Neuron (in vitro differentiated cells): ENCODE measurements around the gene POU3F2.
A peak's percentile ranks its signal among the peaks of the same experiment; 100 is the strongest.

Source experiments
- H2AFZ ChIP-seq: one replicate; pipeline ENCODE4 v1.6.1; 2013; ENCODE audit warnings: low read depth, mild to moderate bottlenecking, inconsistent platforms, low read length, moderate library complexity
- H3K27me3 ChIP-seq: one replicate; pipeline ENCODE4 v1.6.1; 2013; ENCODE audit warnings: low read length; ENCODE audit not compliant: insufficient read depth
- H3K36me3 ChIP-seq: one replicate; pipeline ENCODE4 v1.6.1; 2013; ENCODE audit warnings: low read length; ENCODE audit not compliant: insufficient read depth
- H3K4me1 ChIP-seq: one replicate; pipeline ENCODE4 v1.6.1; 2013; ENCODE audit warnings: low read length; ENCODE audit not compliant: insufficient read depth
- H3K4me3 ChIP-seq: 2 replicates; pipeline ENCODE4 v1.5.1; 2013; ENCODE audit warnings: mild to moderate bottlenecking, low read length, moderate library complexity
- H3K9me3 ChIP-seq: one replicate; pipeline ENCODE4 v1.6.1; 2013; ENCODE audit warnings: low read length

The POU3F2 gene

DNA sequence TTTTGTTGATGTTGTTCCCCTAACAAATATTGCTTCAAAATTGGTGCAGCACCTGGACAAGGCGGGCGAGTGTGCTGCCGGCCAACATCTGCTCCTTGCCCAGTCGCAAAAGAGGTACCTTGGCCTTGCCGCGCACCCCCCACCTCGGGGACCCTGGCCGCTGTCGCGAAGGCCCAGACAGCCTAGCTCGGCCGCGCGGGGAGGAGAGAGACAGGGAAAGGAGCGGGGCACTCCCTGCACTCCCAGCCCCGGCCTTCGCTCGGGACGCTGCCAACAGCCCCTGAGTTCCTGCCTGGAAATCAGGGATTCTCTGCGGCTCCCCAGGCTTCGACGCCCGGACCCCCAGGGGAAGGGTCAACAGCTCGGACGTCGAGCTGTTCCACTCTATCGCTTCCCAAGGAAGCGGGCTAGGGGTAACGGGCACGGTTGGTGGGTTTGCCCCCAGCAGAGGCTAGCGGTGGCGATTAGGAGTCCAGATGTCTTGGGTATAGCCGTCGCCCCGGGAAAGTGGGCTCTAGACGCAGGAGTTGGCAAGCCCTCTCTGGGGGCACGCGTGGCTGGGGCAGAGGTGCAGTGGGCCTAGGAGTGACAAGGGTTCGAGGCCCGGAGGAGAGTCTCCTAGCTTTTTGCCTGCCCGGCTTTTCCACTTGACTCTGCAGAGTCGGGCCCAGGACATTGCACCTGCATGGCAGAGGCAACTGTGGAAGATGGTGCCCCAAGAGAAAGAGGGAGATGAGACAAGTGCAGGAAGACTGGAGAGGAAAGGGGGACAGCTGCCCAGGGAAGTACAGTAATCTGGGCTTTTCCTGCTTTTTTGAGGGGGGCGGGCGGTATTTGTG lies 8.2 kb downstream of the POU3F2 start:
- Histone ChIP-seq H3K4me1 (peaks cover 38% of the 10 kb centered on the region), H3K36me3 (peaks cover 77% of the 10 kb centered on the region), H3K4me3 (peak overlapping the region; percentile 99), H3K9me3 (no peaks in the 10 kb centered on the region), H3K27me3 (no peaks in the 10 kb centered on the region), H2AFZ (no peak overlapping the region)

GRCh38 chr6:98843271-98844243 lies 9.2 kb downstream of the POU3F2 start:
- H3K9me3 ChIP-seq, result no peaks in the 10 kb centered on the region
- peak overlapping the region; percentile 99 for H3K4me3 ChIP-seq
- H3K4me1 ChIP-seq, result peaks cover 38% of the 10 kb centered on the region
- H3K27me3 ChIP-seq, result no peaks in the 10 kb centered on the region
- H3K36me3 ChIP-seq, result peaks cover 76% of the 10 kb centered on the region
- H2AFZ ChIP-seq, result no peak overlapping the region

- peaks cover 38% of the 10 kb centered on the region for H3K4me1 ChIP-seq
- no peak overlapping the region for H2AFZ ChIP-seq
- H3K9me3 ChIP-seq, result no peaks in the 10 kb centered on the region
- peaks cover 76% of the 10 kb centered on the region for H3K36me3 ChIP-seq
- H3K4me3 ChIP-seq, result peak overlapping the region; percentile 99
- no peaks in the 10 kb centered on the region for H3K27me3 ChIP-seq
Measured at GRCh38 chr6:98844244-98845210, 10.2 kb downstream of the POU3F2 start.

DNA sequence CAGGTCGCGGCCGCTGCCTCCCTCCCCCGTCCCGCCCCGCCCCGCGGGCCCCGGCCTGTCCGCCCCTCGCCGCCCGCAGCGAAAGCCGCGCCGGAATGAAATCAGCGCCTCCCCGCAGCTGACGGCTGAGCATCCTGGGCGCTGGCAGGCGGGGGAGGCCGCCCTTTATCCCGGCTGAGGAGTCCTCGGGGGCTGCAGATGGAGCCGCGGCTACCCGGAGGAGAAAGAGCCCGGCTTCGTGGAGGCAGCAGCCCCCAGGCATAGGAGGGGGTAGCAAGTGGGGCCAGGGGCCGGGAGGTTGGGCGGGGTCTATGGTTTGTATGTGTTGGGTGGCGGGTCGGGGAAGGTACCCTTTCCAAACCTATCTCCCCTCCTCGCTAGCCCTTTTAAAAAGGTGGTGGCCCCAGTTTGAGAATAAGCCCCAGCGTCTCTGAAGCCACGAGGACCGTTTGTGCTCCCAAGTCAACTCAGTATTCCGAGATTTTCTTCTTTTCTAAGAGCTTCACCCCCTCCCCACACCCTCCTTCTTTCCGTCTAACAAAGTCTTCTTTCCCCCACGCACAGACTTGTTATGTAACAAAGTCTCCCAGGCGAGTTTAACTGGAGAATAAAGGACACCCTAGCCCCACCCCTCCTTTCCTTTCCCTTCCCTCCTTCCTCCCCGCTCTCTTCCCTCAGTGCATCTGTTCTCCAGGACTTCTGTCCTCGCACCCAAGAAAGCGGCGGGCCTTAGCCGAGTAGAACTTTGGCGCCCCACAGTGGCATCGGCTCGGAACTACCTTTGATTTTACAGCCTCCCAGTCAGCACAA lies 11.0 kb downstream of the POU3F2 start:
- peaks cover 75% of the 10 kb centered on the region for H3K36me3 ChIP-seq
- H3K4me1 ChIP-seq, result peaks cover 34% of the 10 kb centered on the region
- H3K27me3 ChIP-seq, result no peaks in the 10 kb centered on the region
- no peaks in the 10 kb centered on the region for H3K9me3 ChIP-seq
- peak overlapping the region; percentile 99 for H3K4me3 ChIP-seq
- H2AFZ ChIP-seq, result no peak overlapping the region

- Histone ChIP-seq H3K4me3 (peak overlapping the region; percentile 99), H3K36me3 (peaks cover 69% of the 10 kb centered on the region), H3K9me3 (no peaks in the 10 kb centered on the region), H2AFZ (no peak overlapping the region), H3K4me1 (peaks cover 28% of the 10 kb centered on the region), H3K27me3 (no peaks in the 10 kb centered on the region)
Measured at GRCh38 chr6:98846021-98846380, 11.6 kb downstream of the POU3F2 start.

GRCh38 chr6:98847416-98847778 lies 13.0 kb downstream of the POU3F2 start:
- no peak overlapping the region for H2AFZ ChIP-seq
- peaks cover 60% of the 10 kb centered on the region for H3K36me3 ChIP-seq
- no peaks in the 10 kb centered on the region for H3K9me3 ChIP-seq
- peaks cover 18% of the 10 kb centered on the region for H3K4me1 ChIP-seq
- no peak overlapping the region for H3K4me3 ChIP-seq
- H3K27me3 ChIP-seq, result no peaks in the 10 kb centered on the region

- peaks cover 13% of the 10 kb centered on the region for H3K4me1 ChIP-seq
- no peaks in the 10 kb centered on the region for H3K9me3 ChIP-seq
- no peak overlapping the region for H2AFZ ChIP-seq
- peaks cover 54% of the 10 kb centered on the region for H3K36me3 ChIP-seq
- H3K4me3 ChIP-seq, result no peak overlapping the region
- H3K27me3 ChIP-seq, result no peaks in the 10 kb centered on the region
Measured at GRCh38 chr6:98847779-98848538, 13.6 kb downstream of the POU3F2 start.

DNA sequence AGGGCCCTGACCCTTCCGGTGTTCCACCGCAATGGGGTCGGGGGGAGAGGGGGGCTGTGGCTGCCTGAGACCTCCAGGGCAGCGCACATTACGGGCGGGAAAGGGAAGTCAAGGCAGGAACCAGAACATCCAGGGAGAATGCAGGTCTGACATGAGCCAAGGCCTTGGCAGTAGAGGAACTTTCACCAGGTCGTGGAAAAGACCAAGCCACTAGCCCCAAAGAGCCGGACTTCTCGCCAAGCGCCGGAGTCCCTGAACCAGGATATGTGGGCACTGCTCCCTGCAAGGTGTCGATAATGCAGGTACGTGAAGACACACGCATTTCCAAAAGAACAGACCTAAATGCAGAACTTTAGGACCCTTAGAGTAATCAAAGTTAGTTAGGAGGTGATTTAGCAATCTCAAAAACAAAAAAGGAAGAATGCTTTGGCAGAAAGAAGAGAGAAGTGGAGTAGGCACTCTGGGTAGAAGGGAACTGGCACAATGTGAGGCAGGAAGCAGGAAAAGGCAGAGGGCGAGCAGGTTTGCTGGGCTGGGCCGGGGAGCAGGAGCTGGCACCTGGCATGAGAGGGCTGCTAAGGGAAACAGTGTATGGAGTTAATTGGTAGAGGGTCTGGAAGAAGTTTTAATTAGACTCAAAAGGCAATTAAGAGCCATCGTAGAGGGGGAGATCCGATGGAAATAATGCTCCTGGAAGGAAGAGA lies 14.3 kb downstream of the POU3F2 start:
- H3K4me3 ChIP-seq, result no peak overlapping the region
- H3K36me3 ChIP-seq, result peaks cover 50% of the 10 kb centered on the region
- H3K9me3 ChIP-seq, result no peaks in the 10 kb centered on the region
- H2AFZ ChIP-seq, result no peak overlapping the region
- peaks cover 11% of the 10 kb centered on the region for H3K4me1 ChIP-seq
- no peaks in the 10 kb centered on the region for H3K27me3 ChIP-seq

DNA sequence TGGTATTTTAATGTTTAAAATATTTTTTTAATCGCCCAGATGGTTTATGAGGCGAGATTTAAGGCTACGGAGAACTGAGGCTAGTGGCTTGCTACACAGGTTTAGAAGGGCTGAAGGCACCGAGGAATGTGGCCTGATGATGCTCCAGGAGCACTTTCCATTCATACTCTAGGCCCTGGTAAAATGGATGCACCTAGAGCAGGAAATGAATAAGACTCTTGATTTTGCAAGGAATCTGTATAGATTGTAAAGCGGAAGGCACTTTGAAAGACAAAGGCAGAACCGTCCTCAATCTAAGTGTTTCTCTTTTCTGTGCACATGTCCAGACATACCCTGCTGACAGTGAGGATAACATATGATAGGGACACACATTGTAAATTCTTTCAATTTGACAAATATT lies 30.1 kb downstream of the POU3F2 start:
- H3K27me3 ChIP-seq, result no peaks in the 10 kb centered on the region
- no peaks in the 10 kb centered on the region for H3K4me1 ChIP-seq
- H3K9me3 ChIP-seq, result no peaks in the 10 kb centered on the region
- H2AFZ ChIP-seq, result no peak overlapping the region
- no peaks in the 10 kb centered on the region for H3K36me3 ChIP-seq
- no peak overlapping the region for H3K4me3 ChIP-seq

- peaks cover 5% of the 10 kb centered on the region for H3K36me3 ChIP-seq
- H3K4me3 ChIP-seq, result no peak overlapping the region
- no peak overlapping the region for H2AFZ ChIP-seq
- H3K4me1 ChIP-seq, result no peaks in the 10 kb centered on the region
- no peaks in the 10 kb centered on the region for H3K9me3 ChIP-seq
- H3K27me3 ChIP-seq, result no peaks in the 10 kb centered on the region
Measured at GRCh38 chr6:98871057-98871456, 36.7 kb downstream of the POU3F2 start.

DNA sequence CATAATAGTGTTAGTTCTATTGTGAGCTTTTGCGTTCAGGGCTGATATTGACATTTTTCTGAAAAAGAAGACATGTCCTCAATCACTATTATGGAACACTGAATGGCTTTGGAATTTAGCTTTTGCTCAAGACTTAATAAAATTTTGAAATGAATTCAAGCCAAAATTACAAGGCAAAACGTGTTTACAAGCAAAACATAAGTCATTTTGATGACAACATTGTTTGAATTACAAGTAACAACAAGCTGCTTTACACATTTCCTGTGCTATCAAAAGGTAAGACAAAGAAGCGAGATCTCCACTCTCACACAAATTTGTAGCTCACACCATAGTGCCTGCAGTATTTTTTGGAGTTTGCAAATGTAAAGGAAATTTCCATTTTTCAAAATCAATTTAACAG lies 37.4 kb downstream of the POU3F2 start:
- no peaks in the 10 kb centered on the region for H3K9me3 ChIP-seq
- H2AFZ ChIP-seq, result no peak overlapping the region
- H3K27me3 ChIP-seq, result no peaks in the 10 kb centered on the region
- peaks cover 5% of the 10 kb centered on the region for H3K36me3 ChIP-seq
- no peaks in the 10 kb centered on the region for H3K4me1 ChIP-seq
- H3K4me3 ChIP-seq, result no peak overlapping the region
